Renal pelvis (tissue), 4 donors: ENCODE results near the gene MED31. TPM values are rescaled to one million over a fixed set of nuclear protein-coding genes. Genes with fewer than 3 reads are reported as not detected.
A peak's percentile ranks its signal among the peaks of the same experiment; 100 is the strongest.
"Not testable (repeated sequence)": the region's sequence is repeated elsewhere in the genome, so short reads cannot be mapped to it uniquely, and the experiment has no call there.

Experiments
- DNase-seq: peaks from one replicate; pipeline ENCODE4 v3.0.0-alpha.2; 2013
- polyA plus RNA-seq, 3 donors: library from polyadenylated mRNA; unstranded; fragments of 120-200 nt; gene quantifications; one replicate each; pipeline ENCODE4 v1.2.1, GENCODE V29; 2013; ENCODE audit not compliant: insufficient read length in 3 of 3

The MED31 gene
- polyA plus RNA-seq, 3 donors: 23.5 to 26.1 (median 24.1) TPM

DNA sequence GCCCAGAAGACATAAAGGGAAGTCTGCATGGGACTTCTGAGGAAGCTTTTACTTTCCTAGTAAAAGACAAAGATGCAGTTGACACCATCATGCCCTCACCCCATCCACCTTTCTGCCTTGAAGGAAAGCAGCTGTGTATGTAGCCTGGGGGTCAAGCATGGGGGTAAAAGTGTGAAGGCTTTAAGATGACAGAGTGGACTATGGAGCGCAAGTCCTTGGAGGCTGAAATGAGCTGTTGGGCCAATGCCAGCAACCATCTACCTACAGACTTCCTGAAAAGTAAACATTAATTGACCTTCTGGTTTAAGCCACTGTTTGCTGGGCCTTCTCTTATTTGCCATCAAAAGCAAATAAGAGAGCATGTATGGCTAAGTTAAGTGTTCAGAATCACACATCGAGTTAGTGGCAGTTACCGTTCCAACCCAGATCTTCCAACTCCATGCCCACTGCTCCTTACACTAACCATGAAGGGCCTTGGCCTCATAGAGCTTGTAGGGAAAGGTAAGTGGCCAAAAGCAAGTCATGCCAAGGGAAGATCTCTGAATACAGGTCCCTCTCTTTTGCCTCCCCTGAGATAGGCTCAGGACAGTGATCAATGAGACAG, 31.8 kb upstream of the MED31 start:
- DNase-seq: no peak

DNA sequence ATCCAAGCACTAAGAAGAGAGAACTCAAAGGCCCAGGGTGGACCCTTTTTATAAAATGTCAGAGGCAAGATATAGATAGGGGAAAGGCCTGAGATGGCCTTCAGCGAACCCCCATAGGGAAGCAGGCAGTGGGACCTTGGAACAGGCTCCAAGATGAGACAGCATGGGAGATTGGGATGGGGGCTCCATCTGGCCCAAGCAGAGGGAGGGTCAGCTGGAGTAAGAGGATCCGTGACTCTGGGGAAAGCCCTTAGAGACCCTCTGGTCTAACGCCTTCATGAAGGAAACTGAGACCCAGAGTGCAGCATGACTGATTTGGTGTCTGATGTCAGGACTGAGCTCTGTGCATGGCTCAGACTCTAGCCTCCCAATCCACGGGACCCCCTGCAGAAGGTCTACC, 30.9 kb upstream of the MED31 start:
- no peak for DNase-seq

DNA sequence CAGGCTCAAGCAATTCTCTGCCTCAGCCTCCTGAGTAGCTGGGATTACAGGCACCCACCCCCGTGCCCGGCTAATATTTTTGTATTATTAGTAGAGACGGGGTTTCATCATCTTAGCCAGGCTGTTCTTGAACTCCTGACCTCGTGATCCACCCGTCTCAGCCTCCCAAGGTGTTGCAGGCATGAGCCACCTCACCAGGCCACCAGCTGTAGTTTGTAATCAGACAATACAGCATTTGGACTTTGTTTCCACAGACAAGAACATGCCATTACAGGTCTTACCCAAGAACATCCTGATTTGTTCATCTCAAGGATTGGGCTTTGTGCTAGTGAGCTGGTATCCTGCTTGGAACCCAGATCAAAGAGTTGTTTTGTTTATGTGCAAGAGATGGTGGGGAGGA, 30.3 kb upstream of the MED31 start:
- no peak for DNase-seq

DNA sequence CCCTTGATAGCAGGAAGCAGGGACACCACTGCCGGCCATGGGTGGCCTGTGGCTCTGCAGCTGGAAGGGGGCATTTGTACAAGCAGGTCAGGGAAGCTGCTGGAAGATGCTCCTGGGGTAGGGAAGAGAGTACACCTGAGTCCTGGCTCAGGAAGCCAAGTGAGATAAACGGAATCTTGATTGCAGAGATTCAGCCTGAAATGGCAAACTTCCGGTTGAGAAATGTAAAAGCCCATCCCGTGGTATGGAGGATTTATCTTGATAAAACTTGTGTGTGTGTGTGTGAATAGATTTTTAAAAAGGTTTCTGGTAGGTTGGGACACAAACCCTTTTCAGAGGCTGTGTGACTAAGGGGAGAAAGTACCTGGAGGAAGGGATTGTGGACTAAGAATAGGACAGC, 29.8 kb upstream of the MED31 start:
- no peak for DNase-seq

GRCh38 chr17:6679241-6679640, 27.8 kb upstream of the MED31 start:
- no peak for DNase-seq

DNA sequence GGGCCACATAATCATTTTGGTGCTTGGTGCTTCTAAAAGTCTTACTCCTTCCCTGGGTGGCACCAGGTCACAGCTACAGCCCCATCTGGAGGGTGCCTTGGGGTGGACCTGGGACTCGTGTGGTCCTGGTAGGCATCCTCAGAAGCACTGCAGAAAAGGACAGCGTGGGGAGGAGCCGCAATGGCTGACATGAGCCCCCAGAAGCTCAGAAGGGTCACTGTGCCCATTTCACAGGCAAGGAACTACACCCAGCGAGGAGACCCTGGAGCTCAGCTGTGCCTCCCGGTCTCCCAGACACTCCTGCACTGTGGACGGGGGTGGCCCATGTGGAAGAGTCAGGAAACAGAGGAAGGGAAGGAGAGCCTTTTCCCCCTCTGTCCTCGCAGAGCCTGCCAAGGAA, 26.5 kb upstream of the MED31 start:
- DNase-seq: no peak

DNA sequence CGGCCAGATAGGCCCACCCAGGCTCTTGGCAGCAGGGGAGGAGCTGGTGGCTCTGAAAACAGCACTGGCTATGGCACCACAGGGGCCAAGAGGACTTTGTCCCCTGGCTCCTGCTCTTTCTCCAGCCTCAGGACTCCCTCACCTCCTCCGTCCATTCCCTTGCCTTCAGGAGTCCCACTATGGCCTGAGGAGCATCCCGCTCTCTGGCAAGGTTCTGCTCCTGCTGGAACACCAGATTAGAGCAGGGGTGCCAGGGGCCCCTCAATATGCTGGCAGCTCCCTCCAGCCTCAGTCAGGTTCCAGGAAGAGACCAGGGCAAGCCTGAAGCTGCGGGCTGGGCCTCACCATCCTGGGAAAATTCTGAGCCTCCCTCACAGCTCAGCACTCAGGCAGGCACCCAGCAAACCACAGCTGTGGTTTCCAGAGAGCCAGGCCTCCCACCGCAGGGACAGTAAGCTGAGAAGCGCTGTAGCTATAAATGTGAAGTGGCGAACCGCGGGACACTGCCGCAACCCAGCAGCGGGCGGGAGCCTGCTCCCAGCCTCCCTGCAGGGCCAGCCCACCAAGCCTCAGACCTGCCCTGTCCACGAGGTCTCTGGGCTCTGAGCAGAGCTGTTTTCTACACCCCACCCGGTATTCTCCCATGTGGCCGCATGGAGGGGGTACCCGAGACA, 25.9 kb upstream of the MED31 start:
- no peak for DNase-seq

GRCh38 chr17:6676802-6677157, 25.4 kb upstream of the MED31 start:
- no peak for DNase-seq

DNA sequence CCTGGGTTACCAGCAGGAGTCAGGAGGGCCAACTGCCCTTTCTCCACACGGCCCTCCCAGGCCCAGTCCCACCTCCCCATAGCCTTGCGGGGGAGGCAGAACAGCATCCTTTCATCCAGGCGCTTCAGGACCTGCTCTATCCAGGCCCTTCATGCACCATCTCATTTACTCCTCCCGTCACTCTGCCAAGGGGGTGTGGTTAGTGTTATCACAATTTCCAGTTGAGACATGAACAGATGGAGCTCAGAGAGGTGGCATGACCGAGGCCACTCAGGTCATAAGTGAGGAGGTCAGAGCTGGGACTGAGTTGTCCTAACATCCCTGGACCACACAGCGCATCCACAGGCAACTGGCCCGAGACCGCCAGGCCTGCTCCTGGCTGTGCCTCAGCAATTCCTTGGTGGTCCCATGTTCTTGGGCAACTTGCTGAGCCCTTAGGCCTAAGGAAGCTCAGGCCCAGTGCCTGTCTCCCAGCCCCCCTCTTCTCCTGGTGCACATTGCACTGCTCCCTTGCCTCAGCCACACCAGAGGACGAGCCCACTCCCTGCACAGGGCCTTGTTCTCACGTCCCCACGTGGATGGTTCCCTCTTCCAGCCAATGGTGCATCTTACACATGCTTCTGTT, 23.9 kb upstream of the MED31 start:
- DNase-seq: no peak

GRCh38 chr17:6674586-6674985, 23.2 kb upstream of the MED31 start:
- no peak for DNase-seq

- no peak for DNase-seq
Measured at GRCh38 chr17:6671431-6671830, 20.0 kb upstream of the MED31 start.

DNA sequence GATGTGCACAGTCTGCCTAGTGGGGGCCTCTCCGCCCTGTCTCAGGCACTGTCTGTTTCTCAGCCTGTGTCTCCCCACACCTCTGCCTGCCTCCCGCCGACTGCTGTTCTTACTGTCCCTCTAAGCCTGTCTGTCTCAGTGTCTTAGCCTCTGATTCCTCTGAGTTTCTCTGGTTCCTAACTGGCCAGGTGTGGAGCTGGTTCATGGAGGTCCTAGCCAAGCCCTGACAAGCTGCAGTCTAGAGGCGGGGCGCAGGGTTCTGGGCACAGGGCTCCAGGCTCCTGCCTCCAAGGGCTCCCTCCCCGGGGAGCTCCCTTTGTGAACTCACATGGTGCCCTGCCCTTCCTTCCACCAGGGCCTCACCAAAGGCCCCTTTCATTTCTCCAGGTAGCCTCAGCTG, 19.6 kb upstream of the MED31 start:
- no peak for DNase-seq

- DNase-seq: no peak
Measured at GRCh38 chr17:6670571-6670970, 19.2 kb upstream of the MED31 start.

DNA sequence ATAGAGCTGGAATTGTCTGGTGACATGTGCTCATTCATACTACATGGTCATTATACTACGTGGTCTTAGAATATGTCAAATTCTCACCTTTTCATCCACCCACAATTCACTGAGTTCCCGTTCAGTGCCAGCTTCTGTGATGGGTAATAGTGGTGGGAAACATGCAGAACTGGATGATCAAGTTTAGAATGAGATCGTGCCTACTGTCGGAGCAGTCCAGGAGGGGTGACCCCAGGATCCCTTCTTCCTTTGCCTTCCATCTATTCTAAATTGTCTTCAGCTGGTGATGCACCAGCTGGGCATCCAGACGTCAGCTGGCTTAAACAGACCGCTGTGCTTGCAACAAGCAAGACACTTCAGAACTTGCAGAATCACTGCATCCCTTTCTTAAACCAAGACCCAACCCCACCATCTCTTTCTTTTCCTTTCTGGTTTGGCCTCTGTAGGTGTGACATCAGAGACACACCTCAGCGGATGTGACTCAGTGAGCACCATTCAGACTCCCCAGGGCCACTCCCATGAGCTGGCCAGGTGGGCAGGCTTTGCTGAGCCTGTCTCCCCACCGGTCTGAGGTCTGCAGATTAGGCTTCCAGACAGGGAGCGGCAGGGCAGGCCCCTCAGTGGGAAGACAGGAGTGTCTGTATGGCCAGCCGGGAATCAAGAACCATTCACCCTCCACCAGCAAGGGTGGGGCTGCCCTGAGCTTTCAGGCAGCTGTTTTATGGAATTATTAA, 18.2 kb upstream of the MED31 start:
- no peak for DNase-seq

GRCh38 chr17:6668727-6669425, 17.5 kb upstream of the MED31 start:
- DNase-seq: no peak

GRCh38 chr17:6668219-6668618, 16.8 kb upstream of the MED31 start:
- DNase-seq: no peak

DNA sequence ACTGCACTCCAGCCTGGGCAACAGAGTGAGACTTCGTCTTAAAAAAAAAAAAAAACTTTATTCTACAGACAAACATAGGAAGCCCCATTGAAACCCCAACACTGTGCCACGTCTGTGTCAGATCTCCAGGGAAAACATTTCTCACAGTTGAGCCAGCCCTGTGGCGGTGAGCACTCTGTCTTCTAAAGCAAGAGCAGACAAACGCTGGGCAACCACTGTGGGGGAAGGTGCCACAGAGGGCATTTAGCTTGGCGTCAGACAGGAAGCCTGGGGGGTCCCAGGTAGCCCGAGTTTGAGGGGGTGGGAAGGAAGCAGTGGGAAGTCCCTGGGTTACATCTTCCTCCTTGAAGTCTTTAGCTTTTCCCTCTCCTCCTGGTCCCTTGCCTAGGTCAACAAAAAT, 16.1 kb upstream of the MED31 start:
- no peak for DNase-seq

DNA sequence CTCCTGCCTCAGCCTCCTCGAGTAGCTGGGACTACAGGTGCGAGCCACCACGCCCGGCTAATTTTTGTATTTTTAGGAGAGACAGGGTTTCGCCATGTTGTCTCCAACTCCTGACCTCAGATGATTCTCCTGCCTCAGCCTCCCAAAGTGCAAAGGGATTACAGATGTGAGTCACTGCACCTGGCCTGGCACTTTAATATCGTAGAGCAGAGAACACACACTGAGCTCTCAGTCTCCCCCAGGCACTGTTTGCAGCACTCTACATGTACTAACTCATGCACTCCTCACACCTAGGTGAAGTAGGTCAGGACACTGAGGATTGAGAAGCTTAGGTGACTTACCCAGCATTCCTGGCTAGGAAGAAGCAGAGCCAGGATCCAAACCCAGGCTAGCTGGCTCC, 15.2 kb upstream of the MED31 start:
- no peak for DNase-seq

DNA sequence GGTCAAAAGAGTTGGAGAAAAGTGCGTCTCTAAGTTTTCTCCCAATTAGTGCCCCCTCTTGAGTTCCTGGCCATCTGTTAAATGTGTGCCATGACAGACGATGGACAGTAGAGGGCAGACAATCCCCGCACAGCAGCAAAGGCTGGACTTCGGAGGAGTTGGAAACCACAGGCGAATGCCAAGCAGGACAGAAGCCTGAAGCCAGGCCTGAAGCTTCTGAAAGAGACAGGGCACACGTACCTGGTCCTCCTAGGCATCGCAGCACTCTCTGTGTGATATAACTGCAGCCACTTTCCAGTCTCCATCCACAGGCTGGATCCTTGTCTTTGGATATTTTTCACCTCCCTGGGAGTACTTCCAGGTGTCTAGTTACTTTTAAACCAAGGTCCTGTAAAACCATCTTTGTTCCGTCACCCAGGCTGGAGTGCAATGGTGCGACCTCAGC, 14.7 kb upstream of the MED31 start:
- DNase-seq: peak; percentile 80

DNA sequence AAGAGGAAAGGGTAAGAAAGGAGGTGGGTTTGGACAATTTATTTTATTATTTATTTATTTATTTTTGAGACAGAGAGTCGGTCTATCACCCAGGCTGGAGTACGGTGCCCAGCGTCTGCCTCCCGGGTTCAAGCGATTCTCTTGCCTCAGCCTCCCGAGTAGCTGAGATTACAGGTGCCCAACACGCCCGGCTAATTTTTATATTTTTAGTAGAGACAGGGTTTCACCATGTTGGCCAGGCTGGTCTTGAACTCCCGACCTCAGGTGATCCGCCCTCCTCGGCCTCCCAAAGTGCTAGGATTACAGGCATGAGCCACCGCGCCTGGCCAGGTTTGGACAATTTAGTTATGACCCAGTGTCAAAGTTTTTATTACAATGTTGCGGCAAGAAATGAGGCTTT, 11.8 kb upstream of the MED31 start:
- DNase-seq: not testable (repeated sequence)

DNA sequence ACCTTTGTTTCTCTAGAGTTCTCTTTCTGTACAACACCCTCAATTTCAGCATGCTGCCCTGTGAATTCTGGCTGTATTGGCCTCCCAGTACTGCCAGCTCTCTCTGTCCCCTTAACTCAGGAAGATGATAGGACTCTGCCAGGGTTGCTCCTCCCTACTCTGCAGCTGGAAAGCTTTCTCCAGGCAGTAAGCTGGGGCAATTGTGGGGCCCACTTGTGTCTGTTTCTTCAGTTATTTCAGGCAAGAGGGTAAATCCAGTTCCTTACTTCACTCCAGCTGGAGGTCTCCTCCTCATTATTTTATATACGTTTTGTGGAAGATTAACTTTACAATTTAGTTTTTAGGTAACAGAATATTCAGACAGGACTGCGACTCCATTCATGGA, 10.1 kb upstream of the MED31 start:
- DNase-seq: no peak

DNA sequence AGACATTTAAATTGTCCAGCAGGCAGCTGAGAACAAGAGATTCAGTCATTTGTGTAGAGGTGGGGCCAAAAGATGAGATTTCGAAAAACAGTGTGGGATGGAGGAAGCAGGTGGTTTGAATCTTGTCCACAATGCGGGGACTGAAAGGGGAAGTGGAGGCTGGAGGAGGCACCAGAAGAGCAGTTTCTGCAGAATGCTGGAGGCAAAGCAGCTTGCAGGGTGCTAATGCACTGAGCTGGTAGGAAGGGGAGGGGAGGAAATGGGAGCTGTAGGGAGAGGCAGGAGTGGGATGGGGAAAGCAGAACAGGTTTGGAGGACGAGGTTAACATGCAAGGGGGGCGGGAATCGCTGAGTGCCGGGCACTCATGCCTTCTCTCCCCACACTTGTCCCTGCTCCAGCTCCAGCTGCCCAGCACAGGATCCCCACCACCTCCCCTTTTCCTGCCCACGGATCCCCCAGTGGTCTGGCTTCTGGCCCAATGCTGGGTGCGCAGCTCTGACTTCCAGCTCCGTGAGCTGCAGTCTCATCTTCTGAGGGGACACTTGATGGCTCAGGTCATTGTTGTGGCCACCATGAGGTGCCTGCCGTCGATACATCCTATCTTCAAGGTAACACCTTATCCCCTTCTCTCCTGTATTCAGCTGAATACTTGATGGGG, 9.5 kb upstream of the MED31 start:
- DNase-seq: no peak
